GM18520 (cell line): Measurements from ENCODE around the gene PCBP4.

Experiments
- ATAC-seq: cut with Tn5 transposase; IDR thresholded peaks from one replicate; pipeline ENCODE4 v1.9.1; 2021; ENCODE audit not compliant: unreplicated experiment

The PCBP4 gene

GRCh38 chr3:51921081-51921578, 46.1 kb downstream of the PCBP4 start:
- ATAC-seq: no peak

GRCh38 chr3:51916418-51916817, 50.8 kb downstream of the PCBP4 start:
- no peak for ATAC-seq

GRCh38 chr3:51908026-51908425, 59.2 kb downstream of the PCBP4 start:
- no peak for ATAC-seq
